Ureter (tissue), 1 donor: Measurements from ENCODE around the gene NFX1. TPM values are rescaled to one million over a fixed set of nuclear protein-coding genes. Genes with fewer than 3 reads are reported as not detected.

Source experiments
- total RNA-seq: library from RNA; stranded (reverse); gene quantifications from one replicate; pipeline ENCODE4 v1.2.4, GENCODE V29; 2023
- donor health status: DM: yes; HTN: yes; CAD: no.

Gene NFX1
- total RNA-seq, 1 donor from 2014 or later: 50.9 TPM

Other genes starting within 250 kb of the NFX1 start
- gene SMU1, start 213.8 kb upstream of the NFX1 start, total RNA-seq: 22.8 TPM
- 107 TPM for gene B4GALT1, start 123.2 kb upstream of the NFX1 start, total RNA-seq
- not detected for gene SPINK4, start 50.3 kb upstream of the NFX1 start, total RNA-seq
- 139 TPM for gene BAG1, start 25.8 kb upstream of the NFX1 start, total RNA-seq
- gene CHMP5, start 25.5 kb upstream of the NFX1 start, total RNA-seq: 53.4 TPM
- gene AQP7, start 112.1 kb downstream of the NFX1 start, total RNA-seq: 8.3 TPM
- gene AQP3, start 157.1 kb downstream of the NFX1 start, total RNA-seq: 203 TPM
- 83.5 TPM for gene NOL6, start 183.4 kb downstream of the NFX1 start, total RNA-seq
- gene ANKRD18B, start 233.7 kb downstream of the NFX1 start, total RNA-seq: 12.3 TPM